ENCODE results near the gene ZNF697.
"Not testable (repeated sequence)": the region's sequence is repeated elsewhere in the genome, so short reads cannot be mapped to it uniquely, and the experiment has no call there.

GRCh38 chr1:119616748-119617147 lies 31.3 kb downstream of the ZNF697 start:
- not testable (repeated sequence) for TF ChIP-seq CTCF, POLR2A (IDR thresholded peaks at IDR 0.05)

Measured in thyroid gland (tissue), 4 donors.